Liver (tissue), 3 donors: ENCODE measurements around the gene CTTNBP2.

ENCODE experiments used
- EGR1 ChIP-seq, 2 donors: IDR thresholded peaks; 2 replicates each; pipeline ENCODE4 v1.6.1; 2016 to 2018; ENCODE audit warnings: antibody characterized with exemption in 2 of 2, low read depth in 2 of 2
- GABPA ChIP-seq, 2 donors: IDR thresholded peaks in 1 of 2; conservative IDR thresholded peaks in 1 of 2; 2 replicates each; pipeline ENCODE4 v1.6.1; 2016; ENCODE audit warnings: antibody characterized with exemption in 2 of 2, mild to moderate bottlenecking in 1 of 2, moderate library complexity in 1 of 2
- JUND ChIP-seq, 2 donors: IDR thresholded peaks; 2 replicates each; pipeline ENCODE4 v1.6.1; 2016; ENCODE audit warnings: antibody characterized with exemption in 2 of 2
- TAF1 ChIP-seq: conservative IDR thresholded peaks from 2 replicates; pipeline ENCODE4 v1.6.1; 2016; ENCODE audit warnings: antibody characterized with exemption, mild to moderate bottlenecking
- YY1 ChIP-seq: IDR thresholded peaks from 2 replicates; pipeline ENCODE4 v1.6.1; 2016; ENCODE audit warnings: antibody characterized with exemption, mild to moderate bottlenecking
- TF ChIP-seq, protein P1 (sequence below): fragments of 150-350 bp; IDR thresholded peaks from 2 replicates; pipeline ENCODE4 v1.5.1; 2017; ENCODE audit warnings: improper control_type of control experiment, low read depth, low read length; ENCODE audit not compliant: missing input control
- TF ChIP-seq, protein P2 (sequence below): IDR thresholded peaks from 2 replicates; pipeline ENCODE4 v1.6.1; 2016; ENCODE audit warnings: antibody characterized with exemption
- donor health status: healthy.
- donor health status: healthy.

DNA sequence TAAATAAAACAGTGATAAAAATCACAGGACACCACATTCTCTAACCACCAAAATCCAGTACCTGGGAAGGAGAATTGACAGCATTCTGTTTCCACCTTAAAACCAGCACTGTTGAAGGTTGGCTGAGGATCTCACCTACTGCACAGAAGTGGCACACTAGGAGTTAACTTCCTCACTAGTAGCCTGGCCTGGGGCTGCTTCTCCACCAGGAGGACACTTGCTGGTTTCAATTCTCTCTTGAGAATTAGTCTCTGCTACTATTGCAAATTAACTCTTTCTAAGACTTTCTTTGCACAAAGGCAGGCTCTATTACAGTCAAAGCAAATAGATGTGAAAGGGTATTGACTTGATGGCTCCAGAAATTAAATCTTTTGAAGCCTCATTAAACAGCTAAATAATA is 2.3 kb upstream of the CTTNBP2 start:
- TF ChIP-seq TAF1, result no peak
- TF ChIP-seq, protein P1, sequence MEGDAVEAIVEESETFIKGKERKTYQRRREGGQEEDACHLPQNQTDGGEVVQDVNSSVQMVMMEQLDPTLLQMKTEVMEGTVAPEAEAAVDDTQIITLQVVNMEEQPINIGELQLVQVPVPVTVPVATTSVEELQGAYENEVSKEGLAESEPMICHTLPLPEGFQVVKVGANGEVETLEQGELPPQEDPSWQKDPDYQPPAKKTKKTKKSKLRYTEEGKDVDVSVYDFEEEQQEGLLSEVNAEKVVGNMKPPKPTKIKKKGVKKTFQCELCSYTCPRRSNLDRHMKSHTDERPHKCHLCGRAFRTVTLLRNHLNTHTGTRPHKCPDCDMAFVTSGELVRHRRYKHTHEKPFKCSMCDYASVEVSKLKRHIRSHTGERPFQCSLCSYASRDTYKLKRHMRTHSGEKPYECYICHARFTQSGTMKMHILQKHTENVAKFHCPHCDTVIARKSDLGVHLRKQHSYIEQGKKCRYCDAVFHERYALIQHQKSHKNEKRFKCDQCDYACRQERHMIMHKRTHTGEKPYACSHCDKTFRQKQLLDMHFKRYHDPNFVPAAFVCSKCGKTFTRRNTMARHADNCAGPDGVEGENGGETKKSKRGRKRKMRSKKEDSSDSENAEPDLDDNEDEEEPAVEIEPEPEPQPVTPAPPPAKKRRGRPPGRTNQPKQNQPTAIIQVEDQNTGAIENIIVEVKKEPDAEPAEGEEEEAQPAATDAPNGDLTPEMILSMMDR, result peak; percentile 20
- TF ChIP-seq GABPA (IDR thresholded peaks at IDR 0.05 in 1 of 2, conservative IDR thresholded peaks at IDR 0.05 in 1 of 2), result no peak
- TF ChIP-seq, protein P2, sequence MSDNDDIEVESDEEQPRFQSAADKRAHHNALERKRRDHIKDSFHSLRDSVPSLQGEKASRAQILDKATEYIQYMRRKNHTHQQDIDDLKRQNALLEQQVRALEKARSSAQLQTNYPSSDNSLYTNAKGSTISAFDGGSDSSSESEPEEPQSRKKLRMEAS, result no peak
- no peak for TF ChIP-seq EGR1 (IDR thresholded peaks at IDR 0.05; ENCODE audit: low read depth in 2 of 2)
- no peak for TF ChIP-seq JUND (IDR thresholded peaks at IDR 0.05)
- no peak for TF ChIP-seq YY1
